Measurements from ENCODE around the gene NDUFS6.

The NDUFS6 gene

GRCh38 chr5:1755321-1755949, 45.8 kb upstream of the NDUFS6 start:
- peaks cover 7% of the 10 kb centered on the region for H3K27me3 ChIP-seq
- H3K27ac ChIP-seq: no peak overlapping the region
- no peaks in the 10 kb centered on the region for H3K36me3 ChIP-seq
- no peak overlapping the region for H3K4me3 ChIP-seq (ENCODE audit: low read depth in 1 of 2, low read length in 1 of 2)
- H3K9me3 ChIP-seq: no peaks in the 10 kb centered on the region
- H3K4me1 ChIP-seq (ENCODE audit: control insufficient read depth in 1 of 2, insufficient read depth in 1 of 2, low read depth in 1 of 2, low read length in 1 of 2): no peaks in the 10 kb centered on the region
- TF ChIP-seq, protein P1, sequence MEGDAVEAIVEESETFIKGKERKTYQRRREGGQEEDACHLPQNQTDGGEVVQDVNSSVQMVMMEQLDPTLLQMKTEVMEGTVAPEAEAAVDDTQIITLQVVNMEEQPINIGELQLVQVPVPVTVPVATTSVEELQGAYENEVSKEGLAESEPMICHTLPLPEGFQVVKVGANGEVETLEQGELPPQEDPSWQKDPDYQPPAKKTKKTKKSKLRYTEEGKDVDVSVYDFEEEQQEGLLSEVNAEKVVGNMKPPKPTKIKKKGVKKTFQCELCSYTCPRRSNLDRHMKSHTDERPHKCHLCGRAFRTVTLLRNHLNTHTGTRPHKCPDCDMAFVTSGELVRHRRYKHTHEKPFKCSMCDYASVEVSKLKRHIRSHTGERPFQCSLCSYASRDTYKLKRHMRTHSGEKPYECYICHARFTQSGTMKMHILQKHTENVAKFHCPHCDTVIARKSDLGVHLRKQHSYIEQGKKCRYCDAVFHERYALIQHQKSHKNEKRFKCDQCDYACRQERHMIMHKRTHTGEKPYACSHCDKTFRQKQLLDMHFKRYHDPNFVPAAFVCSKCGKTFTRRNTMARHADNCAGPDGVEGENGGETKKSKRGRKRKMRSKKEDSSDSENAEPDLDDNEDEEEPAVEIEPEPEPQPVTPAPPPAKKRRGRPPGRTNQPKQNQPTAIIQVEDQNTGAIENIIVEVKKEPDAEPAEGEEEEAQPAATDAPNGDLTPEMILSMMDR (IDR thresholded peaks at IDR 0.05): no peak

DNA sequence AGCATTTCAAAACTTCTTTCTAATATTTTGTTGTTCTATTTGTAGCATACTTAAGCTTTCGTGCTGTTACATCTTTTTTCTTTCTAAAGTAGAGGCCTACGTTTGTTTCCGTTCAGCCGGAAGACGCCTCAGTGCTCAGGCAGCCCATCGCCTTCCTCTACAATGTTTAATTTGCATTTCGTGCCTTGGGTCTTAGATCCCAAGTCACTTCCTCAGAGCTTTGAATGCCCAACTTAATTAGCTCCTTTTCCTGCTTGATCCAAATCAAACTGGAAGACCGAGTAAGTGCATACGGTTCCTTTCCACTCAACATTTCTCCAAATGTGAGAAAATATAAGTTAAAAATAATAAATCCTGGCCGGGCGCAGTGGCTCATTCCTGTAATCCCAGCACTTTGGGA, 44.7 kb upstream of the NDUFS6 start:
- no peaks in the 10 kb centered on the region for H3K36me3 ChIP-seq
- H3K9me3 ChIP-seq: no peaks in the 10 kb centered on the region
- no peak overlapping the region for H3K27ac ChIP-seq
- H3K4me3 ChIP-seq (ENCODE audit: low read depth in 1 of 2, low read length in 1 of 2): no peak overlapping the region
- TF ChIP-seq, protein P1 (IDR thresholded peaks at IDR 0.05): no peak
- H3K27me3 ChIP-seq: peaks cover 7% of the 10 kb centered on the region
- H3K4me1 ChIP-seq (ENCODE audit: control insufficient read depth in 1 of 2, insufficient read depth in 1 of 2, low read depth in 1 of 2, low read length in 1 of 2): no peaks in the 10 kb centered on the region

DNA sequence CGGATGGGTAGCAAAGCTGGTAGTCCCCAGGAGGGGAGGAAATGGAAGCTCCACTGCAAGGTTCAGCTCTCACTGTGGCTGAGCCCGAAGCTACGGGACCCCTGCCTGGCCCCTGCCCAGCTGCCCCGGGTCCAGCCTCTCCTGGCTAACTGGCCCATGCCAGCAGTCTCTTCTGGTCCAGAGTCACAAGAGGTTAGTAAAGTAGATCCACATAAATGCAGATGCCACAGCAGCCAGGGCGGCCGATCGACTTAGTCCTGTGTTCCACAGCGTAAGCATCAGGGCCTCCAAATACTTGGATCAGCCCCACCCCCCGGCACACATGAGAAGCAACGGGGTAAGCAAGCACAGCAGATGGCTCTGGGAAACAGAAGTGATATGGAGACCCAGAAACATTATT, 43.7 kb upstream of the NDUFS6 start:
- H3K4me3 ChIP-seq (ENCODE audit: low read depth in 1 of 2, low read length in 1 of 2): no peak overlapping the region
- no peak overlapping the region for H3K27ac ChIP-seq
- H3K27me3 ChIP-seq: peaks cover 9% of the 10 kb centered on the region
- H3K36me3 ChIP-seq: no peaks in the 10 kb centered on the region
- TF ChIP-seq, protein P1 (IDR thresholded peaks at IDR 0.05): no peak
- H3K4me1 ChIP-seq (ENCODE audit: control insufficient read depth in 1 of 2, insufficient read depth in 1 of 2, low read depth in 1 of 2, low read length in 1 of 2): no peaks in the 10 kb centered on the region
- H3K9me3 ChIP-seq: no peaks in the 10 kb centered on the region

GRCh38 chr5:1758574-1758973, 42.6 kb upstream of the NDUFS6 start:
- H3K9me3 ChIP-seq: no peaks in the 10 kb centered on the region
- H3K36me3 ChIP-seq: no peaks in the 10 kb centered on the region
- no peak overlapping the region for H3K27ac ChIP-seq
- no peak overlapping the region for H3K4me3 ChIP-seq (ENCODE audit: low read depth in 1 of 2, low read length in 1 of 2)
- peaks cover 20% of the 10 kb centered on the region for H3K27me3 ChIP-seq
- H3K4me1 ChIP-seq (ENCODE audit: control insufficient read depth in 1 of 2, insufficient read depth in 1 of 2, low read depth in 1 of 2, low read length in 1 of 2): no peaks in the 10 kb centered on the region
- TF ChIP-seq, protein P1 (IDR thresholded peaks at IDR 0.05): no peak

DNA sequence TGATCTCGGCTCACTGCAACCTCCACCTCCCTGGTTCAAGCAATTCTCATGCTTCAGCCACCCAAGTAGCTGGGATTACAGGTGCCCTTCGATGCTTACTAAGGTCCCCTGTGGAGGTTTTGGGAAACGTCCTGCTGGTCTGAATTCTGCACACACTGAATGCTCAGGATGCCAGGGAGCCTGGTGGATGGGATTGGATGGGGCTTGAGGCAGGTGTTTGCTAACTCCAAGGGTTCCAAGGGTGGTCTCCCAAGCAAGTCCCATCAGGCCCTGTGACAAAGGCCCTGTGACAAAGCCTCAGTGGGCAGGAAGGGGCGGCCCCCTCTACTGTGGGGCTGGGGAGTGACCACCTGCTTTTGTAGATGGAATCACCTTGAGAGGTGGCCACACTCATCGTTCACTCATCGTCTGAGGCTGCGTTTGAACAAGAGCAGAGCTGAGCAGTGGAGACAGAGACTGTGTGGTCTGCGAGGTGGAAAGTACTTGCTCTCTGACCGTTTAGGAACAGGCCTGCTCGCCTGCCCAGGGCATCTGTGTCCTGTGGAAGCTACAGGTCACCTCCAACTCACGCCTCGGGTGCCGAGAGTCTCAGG, 41.7 kb upstream of the NDUFS6 start:
- TF ChIP-seq, protein P1 (IDR thresholded peaks at IDR 0.05): no peak
- H3K4me1 ChIP-seq (ENCODE audit: control insufficient read depth in 1 of 2, insufficient read depth in 1 of 2, low read depth in 1 of 2, low read length in 1 of 2): no peaks in the 10 kb centered on the region
- no peaks in the 10 kb centered on the region for H3K36me3 ChIP-seq
- H3K9me3 ChIP-seq: no peaks in the 10 kb centered on the region
- peaks cover 29% of the 10 kb centered on the region for H3K27me3 ChIP-seq
- no peak overlapping the region for H3K27ac ChIP-seq
- H3K4me3 ChIP-seq (ENCODE audit: low read depth in 1 of 2, low read length in 1 of 2): no peak overlapping the region

All from neutrophil (primary cell).